ENCODE data around the gene FAM168B.
"Not testable (repeated sequence)": the region's sequence is repeated elsewhere in the genome, so short reads cannot be mapped to it uniquely, and the experiment has no call there.

Gene FAM168B

DNA sequence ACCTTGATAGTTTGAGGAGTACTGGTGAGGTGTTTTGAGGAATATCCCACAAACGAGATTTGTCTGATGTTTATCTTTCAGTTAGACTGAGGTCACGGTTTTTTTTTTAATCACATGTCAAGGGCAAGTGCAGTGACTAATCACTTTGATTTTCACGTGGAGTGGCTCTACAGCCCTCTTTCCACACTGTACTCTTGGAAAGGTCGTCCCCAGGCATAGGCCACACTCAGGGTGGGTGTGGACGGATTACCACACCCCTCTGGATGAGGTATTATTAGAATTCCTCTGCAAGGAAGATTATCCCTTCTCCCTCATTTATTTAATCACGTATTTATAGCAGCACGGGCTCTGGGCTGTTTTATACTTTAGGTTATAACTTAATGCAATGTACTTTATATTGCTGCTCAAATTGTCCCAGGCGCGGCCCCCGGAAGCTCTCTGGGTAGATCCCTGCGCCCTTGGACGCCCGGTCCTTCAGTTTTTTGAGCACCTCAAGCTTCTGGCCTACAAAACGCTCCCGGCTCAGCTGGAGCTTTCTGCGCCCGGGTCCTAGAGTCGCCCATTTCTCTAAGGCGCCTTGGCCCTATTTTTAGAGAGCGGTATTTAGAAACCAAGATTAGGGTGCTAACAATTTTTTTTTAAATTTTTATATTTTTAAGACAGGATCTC is 11.4 kb upstream of the FAM168B start:
- peak; percentile 84 for DNase-seq (ENCODE audit: low read depth, low spot score)
- peak overlapping the region; percentile 87 for H3K4me3 ChIP-seq (ENCODE audit: low read length)

DNA sequence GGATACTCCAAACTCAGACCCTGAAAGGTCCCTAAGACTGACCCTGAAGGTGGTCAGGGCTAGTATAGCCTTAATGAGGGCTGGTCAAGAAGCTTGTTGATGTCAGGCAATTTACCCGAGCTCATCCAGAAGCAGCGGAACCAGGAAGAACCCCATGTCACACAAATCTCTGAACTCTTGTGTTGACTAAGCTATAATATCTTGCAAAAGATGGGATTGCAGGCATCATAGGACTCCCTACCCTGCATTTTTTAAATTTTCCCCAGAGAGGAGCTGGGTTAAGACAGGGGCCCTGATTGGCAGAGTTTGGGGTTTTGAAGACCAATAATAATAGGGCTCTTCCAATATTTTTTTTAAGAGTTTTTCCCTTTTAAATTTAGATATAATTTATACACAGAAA is 9.9 kb upstream of the FAM168B start:
- H3K4me3 ChIP-seq (ENCODE audit: low read length), result no peak overlapping the region
- DNase-seq (ENCODE audit: low read depth, low spot score), result no peak

DNA sequence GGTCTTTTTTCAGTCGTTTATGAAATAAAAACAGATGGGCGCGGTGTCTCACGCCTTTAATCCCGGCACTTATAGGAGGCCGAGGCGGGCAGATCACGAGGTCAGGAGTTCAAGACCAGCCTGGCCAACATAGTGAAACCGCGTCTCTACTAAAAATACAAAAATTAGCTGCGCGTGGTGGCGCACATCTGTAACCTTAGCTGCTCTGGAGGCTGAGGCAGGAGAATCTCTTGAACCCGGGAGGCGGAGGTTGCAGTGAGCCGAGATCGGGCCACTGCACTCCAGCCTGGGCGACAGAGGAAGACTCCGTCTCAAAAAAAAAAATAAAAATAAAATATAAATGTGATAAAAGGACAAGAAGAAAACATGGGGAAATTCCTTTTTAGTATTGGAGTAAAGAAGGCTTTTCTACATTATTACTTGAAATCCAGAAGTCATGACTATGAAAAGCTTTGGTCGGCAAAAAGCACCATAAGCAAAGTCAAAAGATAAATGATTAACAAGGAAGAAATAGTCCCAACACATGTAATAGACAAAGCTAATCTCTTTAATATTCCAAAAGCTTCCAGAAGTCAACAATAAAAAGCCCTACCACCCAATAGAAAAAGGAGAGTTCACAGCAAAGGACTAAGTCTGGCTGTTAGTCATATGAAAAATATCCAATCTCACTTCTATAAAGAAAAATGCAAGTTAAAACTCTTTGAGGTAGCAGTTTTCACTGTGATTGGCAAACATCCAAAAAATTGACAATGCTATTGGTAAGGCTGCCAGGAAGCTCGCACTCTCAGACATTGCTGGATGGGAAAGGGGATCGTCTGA is 1.4 kb upstream of the FAM168B start:
- DNase-seq (ENCODE audit: low read depth, low spot score), result no peak

DNA sequence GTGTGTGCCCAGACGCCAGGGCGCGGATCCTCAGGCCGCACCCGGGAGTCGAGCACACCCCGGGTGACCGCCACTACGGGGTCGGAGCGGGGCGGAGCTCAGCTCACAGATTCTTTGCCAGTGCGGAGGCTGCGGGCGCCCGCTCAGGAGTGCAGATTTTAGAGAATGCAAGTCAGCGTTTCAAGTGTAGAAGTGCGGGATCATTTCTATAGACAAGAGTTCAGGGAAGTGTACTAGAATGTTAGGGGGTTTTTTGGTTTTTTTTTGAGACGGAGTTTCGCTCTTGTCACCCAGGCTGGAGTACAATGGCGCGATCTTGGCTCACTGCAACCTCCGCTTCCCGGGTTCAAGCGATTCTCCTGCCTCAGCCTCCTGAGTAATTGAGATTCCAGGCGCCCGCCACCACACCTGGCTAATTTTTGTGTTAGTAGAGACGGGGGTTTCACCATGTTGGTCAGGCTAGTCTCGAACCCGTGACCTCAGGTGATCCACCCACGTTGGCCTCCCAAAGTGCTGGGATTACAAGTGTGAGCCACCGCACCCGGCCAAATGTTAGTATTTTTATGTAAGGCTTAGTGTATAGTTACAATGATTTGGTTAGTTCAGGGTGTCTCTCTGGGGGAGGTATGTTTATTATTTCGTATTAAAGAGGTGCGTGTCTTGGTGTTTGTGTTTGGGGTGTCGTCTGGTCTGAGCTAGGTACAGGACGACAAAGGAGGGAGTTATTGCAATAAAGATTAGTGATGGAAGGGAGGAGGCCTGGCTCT is 619 bp upstream of the FAM168B start:
- no peak for DNase-seq (ENCODE audit: low read depth, low spot score)
- H3K4me3 ChIP-seq (ENCODE audit: low read length), result peak overlapping the region; percentile 75

More for the DNA sequence above, 1.4 kb upstream of the FAM168B start:
- H3K4me3 ChIP-seq (ENCODE audit: low read length), result no peak overlapping the region

DNA sequence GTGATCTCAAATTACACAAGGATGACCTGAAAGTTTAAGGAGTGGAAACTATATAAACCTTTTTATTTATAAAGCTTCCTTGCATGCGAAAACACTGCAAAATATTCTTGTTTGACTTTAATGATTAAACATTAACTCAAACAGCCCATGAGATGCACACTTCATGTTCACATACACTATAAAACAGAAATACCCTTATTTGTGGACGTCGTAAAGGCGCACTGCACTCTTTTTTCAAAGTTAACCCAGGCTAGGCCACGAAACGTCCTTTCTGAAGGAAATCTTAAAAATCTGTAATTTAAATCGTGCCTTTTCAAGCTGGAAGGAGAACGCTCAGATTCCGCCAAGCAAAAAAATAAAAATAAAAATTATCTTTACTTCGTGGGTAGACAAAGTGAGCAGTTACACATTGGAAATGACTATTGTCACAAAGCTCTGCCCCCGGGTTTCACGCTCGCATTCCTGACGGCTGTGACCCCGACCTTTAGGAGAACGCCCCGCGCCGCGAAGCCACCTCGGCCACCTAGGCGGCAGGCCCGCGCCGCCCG is 728 bp downstream of the FAM168B start:
- no peak for DNase-seq (ENCODE audit: low read depth, low spot score)
- H3K4me3 ChIP-seq (ENCODE audit: low read length), result peak overlapping the region; percentile 88

DNA sequence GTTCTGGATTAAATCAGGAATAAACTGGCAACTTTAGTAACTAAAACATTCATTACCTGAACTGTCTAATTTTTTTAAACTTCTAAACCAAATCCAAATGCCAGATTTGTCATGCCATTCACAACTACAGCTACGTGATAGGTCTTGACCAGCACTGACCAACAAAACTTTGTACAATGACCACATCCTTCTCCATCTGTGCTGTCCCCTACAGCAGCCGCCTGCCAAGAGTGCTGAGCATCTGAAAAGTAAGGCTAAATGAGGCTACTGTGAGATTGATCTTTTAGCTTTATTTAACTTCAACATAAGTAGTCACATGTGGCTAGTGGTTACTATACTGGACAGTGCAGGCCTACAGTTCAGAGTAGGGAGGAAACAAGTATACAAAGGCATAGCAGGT is 7.6 kb downstream of the FAM168B start:
- no peak for DNase-seq (ENCODE audit: low read depth, low spot score)
- no peak overlapping the region for H3K4me3 ChIP-seq (ENCODE audit: low read length)

DNA sequence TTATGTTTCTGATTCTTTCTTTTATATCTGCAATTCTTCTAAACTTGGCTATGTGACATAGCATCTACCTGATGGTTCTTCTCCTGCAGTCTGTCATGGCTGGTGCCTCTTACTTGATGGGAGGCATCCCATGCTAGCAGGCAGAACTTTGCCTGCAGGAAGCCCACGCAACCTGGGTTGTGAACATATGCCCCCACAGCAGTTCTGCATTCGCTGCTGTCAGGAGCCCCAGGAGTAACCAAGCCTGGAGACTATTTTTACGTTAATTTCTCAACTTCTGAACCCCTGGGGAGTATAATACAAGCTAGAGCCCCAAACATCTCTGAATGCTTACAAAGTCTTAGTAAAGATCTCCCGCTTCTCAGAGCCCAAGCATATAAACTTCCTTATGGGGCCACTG is 12.1 kb downstream of the FAM168B start:
- H3K4me3 ChIP-seq (ENCODE audit: low read length), result no peak overlapping the region
- DNase-seq (ENCODE audit: low read depth, low spot score), result no peak

DNA sequence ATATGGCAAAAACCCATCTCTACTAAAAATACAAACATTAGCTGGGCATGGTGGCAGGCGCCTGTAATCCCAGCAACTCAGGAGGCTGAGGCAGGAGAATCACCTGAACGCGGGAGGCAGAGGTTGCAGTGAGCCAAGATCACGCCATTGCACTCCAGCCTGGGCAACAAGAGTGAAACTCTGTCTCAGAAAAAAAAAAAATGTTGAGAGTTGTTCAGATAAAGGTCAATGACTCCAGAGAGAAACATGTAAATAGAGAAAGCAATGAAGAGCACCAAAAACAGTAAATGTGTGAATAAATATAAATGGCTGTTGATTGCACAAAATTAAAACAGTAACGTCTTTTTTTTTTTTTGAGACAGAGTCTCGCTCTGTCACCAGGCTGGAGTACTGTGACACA is 13.3 kb downstream of the FAM168B start:
- not testable (repeated sequence) for H3K4me3 ChIP-seq (ENCODE audit: low read length); DNase-seq (ENCODE audit: low read depth, low spot score)

DNA sequence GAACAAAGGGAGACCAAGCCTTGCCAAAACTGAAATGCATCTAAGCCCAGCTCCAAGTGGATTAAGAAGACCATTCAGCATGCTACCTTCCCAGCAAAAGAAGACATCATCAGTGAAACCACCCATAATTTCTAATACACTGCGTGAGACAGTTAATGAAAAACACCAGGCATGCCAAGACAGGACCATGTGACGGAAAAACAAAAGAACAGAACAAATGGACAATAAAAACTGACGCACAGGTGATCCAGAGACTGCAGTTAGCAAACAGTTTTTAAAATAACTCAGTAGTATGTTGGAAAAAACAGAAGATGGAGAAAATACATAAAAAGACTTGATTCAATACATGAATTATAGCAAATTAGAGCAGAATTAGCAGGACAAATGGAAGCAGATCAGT is 15.3 kb downstream of the FAM168B start:
- H3K4me3 ChIP-seq (ENCODE audit: low read length), result no peak overlapping the region
- no peak for DNase-seq (ENCODE audit: low read depth, low spot score)

DNA sequence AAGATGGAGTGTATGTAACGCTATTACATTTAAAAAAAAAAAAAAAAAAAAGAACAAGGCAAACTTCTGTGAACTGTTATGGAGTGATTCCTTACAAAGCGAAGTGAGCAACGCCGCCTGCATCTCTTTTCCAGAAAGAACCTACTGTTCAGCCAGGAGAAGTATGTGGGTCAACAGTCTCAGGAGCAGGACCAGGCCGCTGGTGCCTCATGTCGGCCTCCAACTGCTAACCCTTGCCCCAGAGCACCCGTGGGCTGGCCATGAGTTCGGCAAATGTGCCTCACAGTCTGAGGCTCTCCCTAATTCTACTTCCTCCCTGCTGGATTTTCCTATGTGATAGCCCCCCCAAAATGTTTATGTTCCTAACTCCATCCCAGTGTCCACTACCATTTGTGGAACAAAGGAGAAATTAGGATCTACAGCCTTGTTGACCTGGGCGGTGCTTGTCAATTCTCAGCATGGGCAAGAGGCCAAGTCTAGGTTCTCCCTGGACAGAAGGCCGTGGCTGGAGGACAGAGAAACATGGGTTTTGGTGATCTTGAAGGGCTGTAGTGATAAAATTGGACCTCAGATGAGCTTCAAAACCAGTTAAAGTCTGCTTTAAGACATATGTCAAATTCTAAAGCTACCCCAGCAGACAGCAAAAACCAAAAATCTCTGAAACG is 15.9 kb downstream of the FAM168B start:
- H3K4me3 ChIP-seq (ENCODE audit: low read length), result no peak overlapping the region
- no peak for DNase-seq (ENCODE audit: low read depth, low spot score)

DNA sequence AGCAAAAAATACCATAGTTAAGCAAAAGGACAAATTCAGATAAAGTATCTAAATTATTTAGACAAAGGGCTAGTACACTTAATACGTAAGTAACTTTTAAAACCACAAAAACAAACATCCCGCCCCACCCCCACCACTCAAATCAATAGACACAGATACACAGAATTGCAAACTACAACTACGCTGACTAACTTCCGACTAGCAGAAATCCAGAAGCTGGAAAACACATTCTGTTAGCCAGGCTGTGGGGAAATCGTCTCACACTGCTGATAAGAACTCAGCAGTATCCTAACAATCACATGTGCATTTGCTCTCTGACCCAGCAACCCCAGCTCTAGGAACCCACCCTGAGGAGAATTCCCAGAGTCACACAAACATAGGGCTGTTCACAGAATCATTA is 16.6 kb downstream of the FAM168B start:
- H3K4me3 ChIP-seq (ENCODE audit: low read length), result no peak overlapping the region
- no peak for DNase-seq (ENCODE audit: low read depth, low spot score)

DNA sequence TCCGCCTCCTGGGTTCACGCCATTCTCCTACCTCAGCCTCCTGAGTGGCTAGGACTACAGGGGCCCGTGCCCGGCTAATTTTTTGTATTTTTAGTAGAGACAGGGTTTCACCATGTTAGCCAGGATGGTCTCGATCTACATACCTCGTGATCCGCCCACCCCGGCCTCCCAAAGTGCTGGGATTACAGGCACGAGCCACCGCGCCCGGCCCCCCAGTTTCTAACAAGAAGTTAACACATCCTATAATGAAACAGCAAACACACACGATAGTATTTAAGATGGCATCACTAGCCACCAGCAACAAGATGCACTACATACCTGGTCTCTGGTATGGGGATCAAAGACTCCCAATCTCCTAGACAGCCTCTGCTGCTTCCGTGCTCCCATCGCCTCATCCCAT is 17.7 kb downstream of the FAM168B start:
- H3K4me3 ChIP-seq (ENCODE audit: low read length); DNase-seq (ENCODE audit: low read depth, low spot score): not testable (repeated sequence)

DNA sequence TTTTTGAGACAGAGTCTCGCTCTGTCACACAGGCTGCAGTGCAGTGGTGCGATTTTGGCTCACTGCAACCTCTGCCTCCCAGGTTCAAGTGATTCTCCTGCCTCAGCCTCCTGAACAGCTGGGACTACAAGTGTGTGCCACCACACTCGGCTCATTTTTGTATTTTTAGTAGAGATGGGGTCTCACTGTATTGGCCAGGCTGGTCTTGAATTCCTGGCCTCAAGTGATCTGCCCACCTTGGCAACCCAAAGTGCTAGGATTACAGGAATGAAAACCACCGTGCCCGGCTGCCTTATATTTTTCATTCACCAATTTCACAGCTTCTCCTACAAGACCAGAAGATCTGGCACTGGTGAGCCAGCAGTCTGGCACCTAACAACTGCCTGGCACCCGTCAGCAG is 25.1 kb downstream of the FAM168B start:
- H3K4me3 ChIP-seq (ENCODE audit: low read length); DNase-seq (ENCODE audit: low read depth, low spot score): not testable (repeated sequence)

DNA sequence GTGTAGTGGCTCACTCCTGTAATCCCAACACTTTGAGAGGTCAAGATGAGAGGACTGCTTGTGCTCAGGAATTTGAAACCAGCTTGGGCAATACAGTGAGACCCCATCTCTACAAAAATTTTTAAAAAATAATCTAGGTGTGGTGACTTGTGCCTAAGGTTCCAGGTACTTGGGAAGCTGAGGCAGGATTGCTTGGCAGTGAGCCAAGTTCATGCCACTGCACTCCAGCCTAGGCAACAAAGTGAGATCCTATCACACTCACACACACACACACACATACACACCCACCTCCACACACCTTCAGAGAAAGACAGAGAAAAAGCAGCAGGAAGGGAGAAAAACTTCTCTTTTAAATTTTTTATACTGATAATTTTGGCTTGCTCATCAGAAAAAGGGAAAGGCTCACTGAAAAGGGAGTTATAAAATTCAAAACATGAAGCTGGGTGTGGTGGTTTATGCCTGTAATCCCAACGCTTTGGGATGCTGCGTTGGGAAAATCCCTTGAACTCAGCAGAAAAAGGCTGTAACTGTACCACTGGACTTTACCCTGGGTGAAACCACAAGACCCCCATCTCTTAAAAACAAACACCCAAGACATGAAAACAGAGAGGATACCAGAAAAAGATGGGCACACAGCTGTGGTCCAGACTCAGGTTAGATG is 25.7 kb downstream of the FAM168B start:
- DNase-seq (ENCODE audit: low read depth, low spot score), result no peak
- no peak overlapping the region for H3K4me3 ChIP-seq (ENCODE audit: low read length)

DNA sequence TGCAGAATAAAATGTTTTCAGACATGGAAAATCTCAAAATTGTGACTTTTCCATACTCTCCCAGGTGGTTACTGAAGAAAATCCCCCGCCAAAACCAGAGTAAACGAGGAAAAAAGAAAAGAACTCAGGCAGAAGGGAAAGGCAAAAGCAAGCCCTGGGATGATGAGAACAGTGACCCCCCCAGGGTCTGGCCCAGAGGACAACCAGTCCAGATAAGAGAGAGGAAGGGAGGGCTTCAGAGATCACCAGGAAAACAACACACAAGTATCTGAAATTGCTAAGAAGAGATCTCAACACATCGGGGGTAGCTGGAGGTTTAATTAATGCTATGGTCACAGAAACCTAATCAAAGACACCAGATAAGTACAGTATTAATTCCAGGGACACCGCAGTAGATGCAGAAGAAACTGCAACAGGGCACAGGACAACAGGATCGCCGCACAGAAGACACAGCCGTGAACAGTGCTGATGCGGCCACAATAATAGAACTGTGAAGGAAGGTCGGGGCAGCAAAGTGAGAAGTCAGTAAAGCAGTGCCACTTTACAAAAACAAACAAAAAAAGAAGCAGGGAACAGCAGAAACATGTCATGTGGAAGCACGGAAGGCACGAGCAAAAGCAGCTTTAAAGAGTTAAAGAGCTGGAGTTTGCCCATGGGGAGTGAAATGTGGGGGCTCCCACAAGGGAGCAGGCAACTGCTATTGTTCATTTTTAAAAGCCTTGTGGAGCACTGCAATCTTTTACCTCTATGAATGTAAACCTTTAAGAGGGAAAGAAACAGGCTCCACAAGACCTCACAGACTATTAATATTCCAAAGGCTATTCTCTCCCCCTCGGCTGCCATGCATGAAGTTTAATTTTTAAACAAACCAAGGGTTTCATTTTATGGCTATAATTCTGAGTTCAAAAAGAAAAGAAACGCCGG is 28.4 kb downstream of the FAM168B start:
- no peak for DNase-seq (ENCODE audit: low read depth, low spot score)
- no peak overlapping the region for H3K4me3 ChIP-seq (ENCODE audit: low read length)

DNA sequence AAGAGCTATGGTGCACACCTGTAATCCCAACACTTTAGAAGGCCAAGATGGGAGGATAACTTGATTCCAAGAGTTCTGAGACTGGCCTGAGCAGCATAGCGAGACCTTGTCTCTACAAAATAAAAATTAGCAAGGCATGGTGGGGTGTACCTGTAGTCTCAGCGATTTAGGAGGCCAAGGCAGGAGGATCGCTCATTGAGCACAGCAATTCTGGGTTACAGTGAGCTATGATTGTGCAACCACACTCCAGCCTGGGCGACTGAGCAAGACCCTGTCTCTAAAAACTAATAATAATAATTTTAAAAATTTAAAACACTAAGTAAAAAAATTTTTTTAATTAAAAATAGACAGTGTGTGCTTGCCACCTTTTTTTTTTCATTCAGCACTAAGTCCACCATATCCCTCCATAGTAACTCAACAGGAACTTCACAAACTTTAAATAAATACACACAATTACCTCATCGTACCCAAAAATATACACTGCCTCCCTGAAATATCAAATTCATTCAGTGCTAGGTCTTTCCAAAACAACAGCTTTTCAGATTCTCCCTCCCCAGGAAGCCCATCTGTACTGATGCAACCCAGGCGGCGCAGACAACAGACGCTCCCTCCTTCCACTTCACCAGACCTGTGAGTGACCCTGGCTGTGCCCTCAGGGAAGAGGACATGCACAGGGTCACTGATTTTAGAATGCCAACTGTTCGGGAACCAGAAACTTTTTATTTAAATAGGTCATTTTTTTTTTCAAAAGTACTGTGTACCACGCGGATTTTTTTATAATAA is 29.6 kb downstream of the FAM168B start:
- H3K4me3 ChIP-seq (ENCODE audit: low read length), result no peak overlapping the region
- DNase-seq (ENCODE audit: low read depth, low spot score), result no peak

DNA sequence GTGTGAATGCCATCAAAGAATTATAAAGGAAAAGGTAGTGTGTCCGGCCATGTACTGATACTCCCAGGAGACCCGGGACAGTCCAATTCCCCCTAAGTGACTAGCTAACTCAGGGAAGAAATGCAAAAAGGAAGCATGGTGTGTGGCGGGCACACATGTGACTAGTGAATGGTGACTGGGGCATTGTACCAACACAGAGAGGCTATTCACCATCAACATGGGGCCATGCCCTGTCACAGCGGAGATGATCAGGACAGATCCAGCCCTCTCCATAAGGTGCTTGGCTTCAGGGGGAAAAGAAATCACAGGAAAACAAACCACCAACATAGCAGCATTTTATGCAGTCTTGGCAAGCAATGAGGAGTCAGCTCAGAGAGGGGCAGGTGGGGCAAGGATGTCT is 34.3 kb downstream of the FAM168B start:
- no peak overlapping the region for H3K4me3 ChIP-seq (ENCODE audit: low read length)
- DNase-seq (ENCODE audit: low read depth, low spot score), result no peak
